Heart left ventricle (tissue), 13 donors: ENCODE measurements around the gene CHST4.

Experiments
- POLR2A ChIP-seq, 2 donors: fragments of 450-650 bp; IDR thresholded peaks; one replicate each; pipeline ENCODE4 v1.6.1; 2017; ENCODE audit warnings: antibody characterized with exemption in 2 of 2, mild to moderate bottlenecking in 2 of 2, moderate library complexity in 2 of 2
- TF ChIP-seq, protein P1 (sequence below), 12 donors: fragments of 200-600 bp; sonication (generic) in 4 of 12; IDR thresholded peaks; one replicate each; pipeline versions ENCODE4 v1.5.0 to v1.8.0; 2018 to 2022; ENCODE audit warnings: antibody characterized with exemption in 12 of 12, mild to moderate bottlenecking in 5 of 12
- donor health status: ischemic (EF 13 %, LVEDD 7.1; RV severe dilation, severe dysfunction).
- donor health status: DM: no; HTN: yes; CAD: no.
- donor health status: DM: no; HTN: no; CAD: no.
- donor health status: ischemic (EF 25% LVEDD 6.9; RV normal size, moderate dysfunction).
- donor health status: ischemic (EF 25% LVEDD 5.7; RV mildly dilated, moderate dysfunction).
- donor health status: ischemic (EF 35%, LVEDD 5.7; RV mildly dilated, moderate dysfunction).
- donor health status: nonischemic (EF 11% LVEDD 7.7; RV severe dilation, severe dysfunction).
- donor health status: DM: yes; HTN: yes; CAD: no.
- donor health status: PGD.
- donor health status: ischemic (EF 29% LVEDD 5.4; RV normal size, mild dysfunction).
- donor health status: nonischemic (EF 23%, LVEDD 6.1; RV moderate dilation, normal function).

DNA sequence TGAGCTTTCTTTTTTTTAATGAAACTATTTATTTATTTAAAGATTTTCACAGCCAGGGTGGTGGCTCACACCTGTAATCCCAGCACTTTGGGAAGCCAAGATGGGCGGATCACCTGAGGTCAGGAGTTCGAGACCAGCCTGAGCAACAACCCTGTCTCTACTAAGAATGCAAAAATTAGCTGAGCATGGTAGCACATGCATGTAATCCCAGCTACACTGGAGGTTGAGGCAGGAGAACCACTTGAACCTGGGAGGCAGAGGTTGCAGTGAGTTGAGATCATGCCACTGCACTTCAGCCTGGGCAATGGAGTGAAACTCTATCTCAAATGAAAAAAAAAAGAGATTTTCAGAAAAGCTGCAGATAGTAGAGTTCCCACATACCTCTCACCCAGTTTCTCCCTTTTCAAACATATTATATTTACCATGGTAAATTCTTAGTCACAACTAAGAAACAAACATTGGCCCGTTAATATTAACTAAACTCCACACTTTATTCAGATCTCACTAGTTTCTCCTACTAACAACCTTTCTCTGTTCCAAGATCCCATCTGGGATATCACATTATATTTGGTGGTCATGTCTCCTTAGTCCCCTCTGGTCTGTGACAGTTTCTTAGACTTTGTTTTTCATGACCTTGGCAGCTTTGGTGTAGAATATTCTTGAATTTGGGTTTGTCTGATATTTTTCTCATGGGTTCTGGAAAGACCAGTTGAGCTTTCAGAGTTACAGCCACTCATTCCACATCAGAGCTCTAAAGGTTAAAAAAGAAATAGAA lies 58.5 kb downstream of the CHST4 start:
- TF ChIP-seq, protein P1, sequence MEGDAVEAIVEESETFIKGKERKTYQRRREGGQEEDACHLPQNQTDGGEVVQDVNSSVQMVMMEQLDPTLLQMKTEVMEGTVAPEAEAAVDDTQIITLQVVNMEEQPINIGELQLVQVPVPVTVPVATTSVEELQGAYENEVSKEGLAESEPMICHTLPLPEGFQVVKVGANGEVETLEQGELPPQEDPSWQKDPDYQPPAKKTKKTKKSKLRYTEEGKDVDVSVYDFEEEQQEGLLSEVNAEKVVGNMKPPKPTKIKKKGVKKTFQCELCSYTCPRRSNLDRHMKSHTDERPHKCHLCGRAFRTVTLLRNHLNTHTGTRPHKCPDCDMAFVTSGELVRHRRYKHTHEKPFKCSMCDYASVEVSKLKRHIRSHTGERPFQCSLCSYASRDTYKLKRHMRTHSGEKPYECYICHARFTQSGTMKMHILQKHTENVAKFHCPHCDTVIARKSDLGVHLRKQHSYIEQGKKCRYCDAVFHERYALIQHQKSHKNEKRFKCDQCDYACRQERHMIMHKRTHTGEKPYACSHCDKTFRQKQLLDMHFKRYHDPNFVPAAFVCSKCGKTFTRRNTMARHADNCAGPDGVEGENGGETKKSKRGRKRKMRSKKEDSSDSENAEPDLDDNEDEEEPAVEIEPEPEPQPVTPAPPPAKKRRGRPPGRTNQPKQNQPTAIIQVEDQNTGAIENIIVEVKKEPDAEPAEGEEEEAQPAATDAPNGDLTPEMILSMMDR (IDR thresholded peaks at IDR 0.05), result no peak
- TF ChIP-seq POLR2A (IDR thresholded peaks at IDR 0.05), result no peak
